Measurements from ENCODE around the gene NFIA.

GRCh38 chr1:61111084-61112004, 29.0 kb downstream of the NFIA start:
- TF ChIP-seq POLR2AphosphoS5 (IDR thresholded peaks at IDR 0.05) (no peak), POLR2A (IDR thresholded peaks at IDR 0.05; ENCODE audit: low read depth) (no peak), EP300 (IDR thresholded peaks at IDR 0.05) (no peak)
- TF ChIP-seq, protein P1, sequence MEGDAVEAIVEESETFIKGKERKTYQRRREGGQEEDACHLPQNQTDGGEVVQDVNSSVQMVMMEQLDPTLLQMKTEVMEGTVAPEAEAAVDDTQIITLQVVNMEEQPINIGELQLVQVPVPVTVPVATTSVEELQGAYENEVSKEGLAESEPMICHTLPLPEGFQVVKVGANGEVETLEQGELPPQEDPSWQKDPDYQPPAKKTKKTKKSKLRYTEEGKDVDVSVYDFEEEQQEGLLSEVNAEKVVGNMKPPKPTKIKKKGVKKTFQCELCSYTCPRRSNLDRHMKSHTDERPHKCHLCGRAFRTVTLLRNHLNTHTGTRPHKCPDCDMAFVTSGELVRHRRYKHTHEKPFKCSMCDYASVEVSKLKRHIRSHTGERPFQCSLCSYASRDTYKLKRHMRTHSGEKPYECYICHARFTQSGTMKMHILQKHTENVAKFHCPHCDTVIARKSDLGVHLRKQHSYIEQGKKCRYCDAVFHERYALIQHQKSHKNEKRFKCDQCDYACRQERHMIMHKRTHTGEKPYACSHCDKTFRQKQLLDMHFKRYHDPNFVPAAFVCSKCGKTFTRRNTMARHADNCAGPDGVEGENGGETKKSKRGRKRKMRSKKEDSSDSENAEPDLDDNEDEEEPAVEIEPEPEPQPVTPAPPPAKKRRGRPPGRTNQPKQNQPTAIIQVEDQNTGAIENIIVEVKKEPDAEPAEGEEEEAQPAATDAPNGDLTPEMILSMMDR (IDR thresholded peaks at IDR 0.05), result no peak

Data from esophagus muscularis mucosa (tissue), 4 donors.